ENCODE results near the gene PDE4D. TPM values are rescaled to one million over a fixed set of nuclear protein-coding genes. Genes with fewer than 3 reads are reported as not detected.

Gene PDE4D
- total and polyA plus RNA-seq, 3 donors from 2014 or later = 7.8 to 13.9 (median 8.7) TPM

GRCh38 chr5:59041355-59041754, 852.2 kb downstream of the PDE4D start:
- Histone ChIP-seq H3K4me1 (no peaks in the 10 kb centered on the region), H3K36me3 (ENCODE audit: low read depth, missing control alignments) (no peaks in the 10 kb centered on the region), H3K27me3 (no peaks in the 10 kb centered on the region), H3K4me3 (no peak overlapping the region), H3K9me3 (no peaks in the 10 kb centered on the region), H3K27ac (no peak overlapping the region)
- no peak for TF ChIP-seq CTCF (IDR thresholded peaks at IDR 0.05)
- TF ChIP-seq POLR2A (IDR thresholded peaks at IDR 0.05) = no peak
- 69 to 84% methylated on average over 1 of the region's 1 CpG for WGBS, 2 donors
- intact Hi-C loops (cut with DNase I; ENCODE audit: low total_unique reads) = no loop called here
- DNase-seq = no peak

GRCh38 chr5:59040804-59041201, 852.7 kb downstream of the PDE4D start:
- TF ChIP-seq CTCF (IDR thresholded peaks at IDR 0.05) (no peak), POLR2A (IDR thresholded peaks at IDR 0.05) (no peak)
- Histone ChIP-seq H3K36me3 (ENCODE audit: low read depth, missing control alignments) (no peaks in the 10 kb centered on the region), H3K4me3 (no peak overlapping the region), H3K27me3 (no peaks in the 10 kb centered on the region), H3K9me3 (no peaks in the 10 kb centered on the region), H3K27ac (no peak overlapping the region), H3K4me1 (no peaks in the 10 kb centered on the region)
- intact Hi-C loops (cut with DNase I; ENCODE audit: low total_unique reads) = no loop called here
- no peak for DNase-seq
- 53 to 54% methylated on average over 2 of the region's 2 CpGs for WGBS, 2 donors

GRCh38 chr5:59040024-59040803, 853.3 kb downstream of the PDE4D start:
- peak overlapping the region in 1 of 2 donors; percentile 39 for H3K27ac ChIP-seq
- intact Hi-C loops (cut with DNase I; ENCODE audit: low total_unique reads) = no loop called here
- H3K36me3 ChIP-seq (ENCODE audit: low read depth, missing control alignments) = no peaks in the 10 kb centered on the region
- no peak for TF ChIP-seq POLR2A (IDR thresholded peaks at IDR 0.05)
- TF ChIP-seq CTCF (IDR thresholded peaks at IDR 0.05) = no peak
- 24 to 28% methylated on average over 13 of the region's 13 CpGs for WGBS, 2 donors
- H3K27me3 ChIP-seq = no peaks in the 10 kb centered on the region
- no peaks in the 10 kb centered on the region for H3K4me1 ChIP-seq
- H3K9me3 ChIP-seq = no peaks in the 10 kb centered on the region
- peak overlapping the region; percentile 50 to 75 for H3K4me3 ChIP-seq
- DNase-seq = no peak

GRCh38 chr5:59039296-59040023, 854.1 kb downstream of the PDE4D start:
- no peaks in the 10 kb centered on the region for H3K4me1 ChIP-seq
- no peaks in the 10 kb centered on the region for H3K36me3 ChIP-seq (ENCODE audit: low read depth, missing control alignments)
- H3K9me3 ChIP-seq = no peaks in the 10 kb centered on the region
- peak overlapping the region; percentile 50 to 75 for H3K4me3 ChIP-seq
- peak; percentile 61 for DNase-seq
- WGBS, 2 donors = 0% methylated on average over 65 of the region's 87 CpGs; no CpG with 5 or more reads in 1 of the 2 donors
- H3K27me3 ChIP-seq = no peaks in the 10 kb centered on the region
- intact Hi-C loops (cut with DNase I; ENCODE audit: low total_unique reads) = no loop called here
- TF ChIP-seq CTCF (IDR thresholded peaks at IDR 0.05) (no peak), POLR2A (IDR thresholded peaks at IDR 0.05) (no peak)
- H3K27ac ChIP-seq = peak overlapping the region in 1 of 2 donors; percentile 39
